8988T (cell line): Measurements from ENCODE around the gene TCP1.
"Not testable (repeated sequence)": the region's sequence is repeated elsewhere in the genome, so short reads cannot be mapped to it uniquely, and the experiment has no call there.

Experiments
- DNase-seq: peaks from one replicate; pipeline ENCODE4 v3.0.0; 2011

Gene TCP1

DNA sequence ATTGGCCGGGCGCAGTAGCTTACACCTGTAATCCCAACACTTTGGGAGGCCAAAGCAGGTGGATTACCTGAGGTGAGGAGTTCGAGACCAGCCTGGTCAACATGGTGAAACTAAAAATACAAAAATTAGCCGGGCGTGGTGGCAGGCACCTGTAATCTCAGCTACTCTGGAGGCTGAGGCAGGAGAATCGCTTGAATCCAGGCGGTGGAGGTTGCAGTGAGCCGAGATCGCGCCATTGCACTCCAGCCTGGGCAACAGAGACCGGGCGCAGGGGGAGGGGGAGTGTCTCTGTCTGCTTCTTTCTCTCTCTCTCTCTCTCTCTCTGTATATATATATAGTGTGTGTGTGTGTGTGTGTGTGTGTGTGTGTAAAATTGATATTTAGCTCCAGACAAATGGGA lies 56.9 kb downstream of the TCP1 start:
- not testable (repeated sequence) for DNase-seq

DNA sequence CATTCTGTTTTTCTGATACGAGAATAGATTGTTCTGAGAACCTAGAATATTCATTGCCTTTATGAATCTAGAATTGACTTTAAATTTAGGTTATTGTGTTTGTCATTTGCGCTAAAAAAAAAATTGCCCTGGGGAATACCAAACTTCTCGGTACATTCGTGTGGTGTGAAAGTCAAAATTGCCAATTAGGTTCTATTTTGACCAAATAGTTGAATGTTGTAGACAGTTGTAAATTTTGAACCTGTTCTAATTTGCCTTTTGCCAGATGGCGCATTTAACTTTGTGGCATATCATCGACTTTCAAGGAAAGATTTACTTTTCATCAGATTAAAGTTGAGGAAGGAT lies 59.1 kb downstream of the TCP1 start:
- DNase-seq = no peak

DNA sequence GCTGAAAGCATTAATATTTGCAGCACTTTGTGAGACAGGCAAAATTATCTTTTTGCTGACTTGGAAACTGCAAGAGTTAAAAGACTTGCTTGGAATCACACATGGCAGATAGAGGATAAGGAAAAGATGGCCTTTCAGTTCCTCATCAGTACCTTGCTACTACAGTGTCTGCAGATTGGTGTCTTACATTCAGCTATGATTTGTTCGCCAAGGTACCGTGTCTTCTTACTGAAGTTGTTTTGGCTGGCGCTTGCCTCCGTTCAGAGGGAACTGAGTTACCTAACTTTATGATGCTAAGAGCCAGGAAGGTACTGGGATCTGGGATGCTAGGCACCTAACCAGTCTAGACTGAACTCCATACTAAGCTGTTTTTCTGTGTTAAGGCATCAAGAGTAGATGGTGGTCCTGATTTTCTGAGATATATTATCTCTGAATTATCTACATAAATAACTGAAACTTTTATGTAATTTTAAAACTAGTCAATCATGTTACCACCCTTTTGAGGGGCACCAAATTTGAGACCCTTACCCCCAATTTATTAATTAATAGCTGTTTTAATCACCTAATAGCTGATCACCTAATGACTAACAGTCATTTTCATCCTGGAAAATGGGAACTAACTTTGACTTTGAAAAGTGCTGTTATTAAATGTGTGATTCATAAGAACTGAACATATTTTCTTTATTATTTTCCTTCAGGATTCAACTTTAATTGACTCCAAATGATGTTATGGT lies 59.6 kb downstream of the TCP1 start:
- DNase-seq = no peak

DNA sequence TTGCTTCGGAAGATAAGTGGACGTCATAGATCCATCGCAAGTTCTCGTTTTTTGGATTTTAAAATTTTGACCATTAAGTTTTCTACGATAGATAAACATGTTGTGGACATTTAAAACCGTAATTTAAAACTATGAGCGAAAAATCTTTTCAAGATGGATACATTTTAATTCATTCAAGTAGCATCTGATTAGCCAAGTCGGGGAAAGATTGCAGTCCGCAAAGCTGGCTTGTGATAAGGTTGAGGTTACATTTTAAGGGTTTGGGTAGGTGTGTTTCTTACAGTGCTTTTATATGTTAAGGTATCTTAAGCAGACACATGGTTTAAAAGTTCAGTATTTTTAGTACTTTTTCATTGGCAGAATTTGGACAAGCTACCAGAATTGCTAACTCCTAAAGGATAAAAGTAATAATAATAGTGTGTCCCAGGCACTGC lies 60.9 kb downstream of the TCP1 start:
- no peak for DNase-seq
